ENCODE measurements around the gene TAOK2. TPM values are rescaled to one million over a fixed set of nuclear protein-coding genes. Genes with fewer than 3 reads are reported as not detected.

TAOK2 gene
- total RNA-seq, 2 experiments from 2014 or later, result 13.1 to 14.1 TPM

DNA sequence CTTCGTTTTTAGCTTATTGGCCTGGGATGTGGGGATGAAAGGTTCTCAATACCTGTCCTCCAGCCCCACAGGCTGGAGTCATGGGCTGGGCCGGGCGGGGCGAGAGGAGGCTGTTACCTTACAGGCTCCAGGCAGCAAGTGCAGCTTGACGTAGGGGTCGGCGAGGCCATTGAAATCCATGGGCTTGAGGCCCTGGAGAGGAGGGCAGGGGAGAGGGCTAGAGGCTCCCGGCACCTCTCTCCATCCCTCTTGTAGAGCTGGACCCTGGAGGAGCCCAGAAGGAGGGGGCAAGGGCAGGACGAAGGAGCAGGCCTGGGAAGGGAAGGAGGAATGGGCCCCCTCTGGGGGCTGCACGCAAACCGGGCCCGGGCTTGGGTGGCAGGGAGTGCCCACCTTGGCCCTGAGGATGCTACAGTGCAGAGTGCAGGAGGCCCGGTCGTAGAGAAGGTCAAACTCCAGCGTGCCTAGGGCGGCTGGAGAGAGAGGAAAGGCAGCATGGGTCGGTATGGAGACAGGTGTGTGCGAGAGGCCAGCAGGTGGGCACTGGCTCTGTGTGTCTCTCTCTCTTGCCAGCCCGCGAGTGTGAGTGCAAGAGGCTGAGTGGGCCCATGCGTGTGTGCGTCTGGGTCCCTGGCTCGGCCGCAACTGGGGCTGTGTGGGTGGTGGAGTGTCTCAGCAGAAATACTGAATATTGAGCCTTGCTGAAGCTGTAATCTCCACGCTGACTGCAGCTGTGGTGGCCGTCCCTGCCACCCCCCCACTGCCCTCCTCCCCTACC lies 35.6 kb downstream of the TAOK2 start:
- Mint-ChIP-seq H3K9me3 (no peaks in the 10 kb centered on the region), H3K27me3 (peaks cover 22% of the 10 kb centered on the region), H3K4me3 (peak overlapping the region; percentile 66), H3K27ac (no peak overlapping the region), H3K4me1 (ENCODE audit: low read depth) (peaks cover 16% of the 10 kb centered on the region), H3K36me3 (ENCODE audit: low read depth) (no peaks in the 10 kb centered on the region)
- CTCF ChIA-PET, result no interaction called here
- no peak for TF ChIP-seq CTCF (IDR thresholded peaks at IDR 0.05)
- H3K36me3 ChIP-seq (ENCODE audit: insufficient read depth, low read length), result no peaks in the 10 kb centered on the region
- H3K27me3 ChIP-seq (ENCODE audit: control insufficient read depth in 1 of 2, insufficient read depth in 2 of 2, low read length in 2 of 2), result peaks cover 19 to 20% of the 10 kb centered on the region in 2 experiments
- no peak for DNase-seq
- peaks cover 28% of the 10 kb centered on the region for H3K4me1 ChIP-seq (ENCODE audit: insufficient read depth, low read length)
- intact Hi-C loops (cut with DNase I, micrococcal nuclease), result loop anchor here in 1 of 2 experiments (5.0 kb wide), 1 partner anchor 307 kb away; no protein-coding TSS in a partner anchor
- no peak overlapping the region for H3K4me3 ChIP-seq (ENCODE audit: low read length)
- POLR2A ChIA-PET, result no interaction called here
- peaks cover 0 to 17% of the 10 kb centered on the region in 2 experiments for H3K9me3 ChIP-seq (ENCODE audit: control insufficient read depth in 1 of 2, insufficient read depth in 1 of 2, low read length in 2 of 2)
- ATAC-seq (ENCODE audit: poor library complexity), result no peak
- no peak overlapping the region for H3K27ac ChIP-seq (ENCODE audit: low read depth in 1 of 2, low read length in 2 of 2)

GRCh38 chr16:30009990-30010843 lies 36.5 kb downstream of the TAOK2 start:
- H3K36me3 Mint-ChIP-seq (ENCODE audit: low read depth), result no peaks in the 10 kb centered on the region
- ChIA-PET POLR2A (interaction anchor here (0.7 kb wide), 1 partner anchor 344 kb away, joined by 4 read pairs; no protein-coding TSS in a partner anchor), CTCF (no interaction called here)
- no peaks in the 10 kb centered on the region for H3K36me3 ChIP-seq (ENCODE audit: insufficient read depth, low read length)
- peak overlapping the region; percentile 76 for H3K4me3 Mint-ChIP-seq
- intact Hi-C loops (cut with DNase I, micrococcal nuclease), result loop anchor here in 1 of 2 experiments (5.0 kb wide), 1 partner anchor 308 kb away; no protein-coding TSS in a partner anchor
- DNase-seq (no peak), ATAC-seq (ENCODE audit: poor library complexity) (no peak)
- no peak overlapping the region for H3K27ac Mint-ChIP-seq
- no peak overlapping the region for H3K27ac ChIP-seq (ENCODE audit: low read depth in 1 of 2, low read length in 2 of 2)
- peaks cover 0 to 17% of the 10 kb centered on the region in 2 experiments for H3K9me3 ChIP-seq (ENCODE audit: control insufficient read depth in 1 of 2, insufficient read depth in 1 of 2, low read length in 2 of 2)
- peaks cover 21% of the 10 kb centered on the region for H3K4me1 ChIP-seq (ENCODE audit: insufficient read depth, low read length)
- no peaks in the 10 kb centered on the region for H3K9me3 Mint-ChIP-seq
- peaks cover 16% of the 10 kb centered on the region for H3K4me1 Mint-ChIP-seq (ENCODE audit: low read depth)
- peaks cover 22% of the 10 kb centered on the region for H3K27me3 Mint-ChIP-seq
- H3K4me3 ChIP-seq (ENCODE audit: low read length), result peak overlapping the region; percentile 34
- peaks cover 19 to 20% of the 10 kb centered on the region in 2 experiments for H3K27me3 ChIP-seq (ENCODE audit: control insufficient read depth in 1 of 2, insufficient read depth in 2 of 2, low read length in 2 of 2)
- TF ChIP-seq CTCF (IDR thresholded peaks at IDR 0.05), result no peak

DNA sequence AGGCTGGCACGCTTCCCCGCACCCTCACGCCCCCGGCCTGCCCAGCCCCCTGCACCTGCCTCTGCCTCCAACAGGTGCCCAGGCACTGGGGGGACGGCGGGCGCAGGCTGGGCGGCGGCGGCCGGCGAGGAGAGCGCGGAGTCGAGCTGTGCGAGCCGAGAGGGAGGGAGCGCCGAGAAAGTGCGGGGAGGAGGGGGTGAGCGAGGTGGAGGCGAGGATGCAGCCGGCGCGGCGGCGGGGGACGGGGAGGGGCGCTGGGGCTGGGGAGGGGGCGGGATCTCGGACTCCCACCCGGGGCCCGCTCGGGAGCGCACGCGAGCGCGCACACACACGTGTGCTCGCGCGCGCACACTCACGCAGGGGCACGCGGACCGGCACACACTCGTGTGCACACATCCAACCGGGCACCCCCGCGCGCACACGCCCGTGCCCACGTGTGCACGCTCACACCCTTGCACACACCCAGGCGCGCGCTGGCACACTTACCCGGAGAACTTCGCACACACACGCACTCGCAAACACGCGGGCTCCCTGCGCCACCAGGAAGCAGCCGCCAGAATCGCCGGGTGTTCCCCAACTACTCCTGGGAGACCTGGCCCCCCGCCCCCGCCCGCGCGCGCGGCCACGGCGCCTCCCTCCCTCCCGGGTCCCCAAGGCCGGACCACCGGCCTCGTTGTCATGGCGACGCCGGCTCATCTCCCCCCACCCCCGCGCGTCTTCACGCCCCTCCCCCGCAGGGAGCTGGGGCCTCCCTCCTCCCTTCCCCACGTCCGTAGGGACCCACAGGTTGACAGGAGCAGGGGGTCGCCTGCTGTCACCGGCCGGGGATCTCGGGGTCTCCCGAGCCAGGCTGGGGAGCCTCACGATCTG lies 37.4 kb downstream of the TAOK2 start, which contains the start of gene DOC2A:
Gene DOC2A (minus strand): TSS at position 184 of the 870 bp plus-strand sequence. CDS start 805 bp downstream, outside the sequence.
- peak within 1 kb of the TSS; percentile 89 for H3K4me3 Mint-ChIP-seq
- ChIA-PET CTCF (no interaction called here), POLR2A (interaction anchor here (0.7 kb wide), 1 partner anchor 14 kb away, joined by 3 read pairs; no protein-coding TSS in a partner anchor)
- ATAC-seq (ENCODE audit: poor library complexity), result peak; percentile 85
- H3K9me3 Mint-ChIP-seq, result no peaks in the 10 kb centered on the region
- H3K4me1 ChIP-seq (ENCODE audit: insufficient read depth, low read length), result peaks cover 19% of the 10 kb centered on the region
- intact Hi-C loops (cut with DNase I, micrococcal nuclease), result no loop called here
- no peak within 1 kb of the TSS for H3K27ac Mint-ChIP-seq
- H3K4me3 ChIP-seq (ENCODE audit: low read length), result peak within 1 kb of the TSS; percentile 47
- H3K27ac ChIP-seq (ENCODE audit: low read depth in 1 of 2, low read length in 2 of 2), result no peak within 1 kb of the TSS
- H3K9me3 ChIP-seq (ENCODE audit: control insufficient read depth in 1 of 2, insufficient read depth in 1 of 2, low read length in 2 of 2), result peaks cover 0 to 17% of the 10 kb centered on the region in 2 experiments
- no peaks in the 10 kb centered on the region for H3K36me3 Mint-ChIP-seq (ENCODE audit: low read depth)
- H3K27me3 Mint-ChIP-seq, result peaks cover 22% of the 10 kb centered on the region
- H3K36me3 ChIP-seq (ENCODE audit: insufficient read depth, low read length), result no peaks in the 10 kb centered on the region
- H3K4me1 Mint-ChIP-seq (ENCODE audit: low read depth), result peaks cover 11% of the 10 kb centered on the region
- peak in 9 of 14 experiments; percentile 20 to 59 (median 34) for DNase-seq
- H3K27me3 ChIP-seq (ENCODE audit: control insufficient read depth in 1 of 2, insufficient read depth in 2 of 2, low read length in 2 of 2), result peaks cover 19 to 20% of the 10 kb centered on the region in 2 experiments
- TF ChIP-seq CTCF (IDR thresholded peaks at IDR 0.05), result no peak

All from CD4-positive, alpha-beta T cell (primary cell).